Loucy (cell line): Measurements from ENCODE around the gene SNRNP25.

ENCODE experiments used
- H2AFZ ChIP-seq: fragments of 200-600 bp; sonication (generic); 2 replicates; pipeline ENCODE4 v1.6.0; 2016; ENCODE audit warnings: antibody characterized with exemption, mild to moderate bottlenecking, low read length, moderate library complexity
- H3F3A ChIP-seq: fragments of 200-600 bp; 2 replicates; pipeline ENCODE4 v1.6.0; 2016; ENCODE audit warnings: antibody characterized with exemption, low read depth, mild to moderate bottlenecking
- H3K27me3 ChIP-seq: fragments of 200-600 bp; sonication (generic); 2 replicates; pipeline ENCODE4 v1.6.1; 2014; ENCODE audit warnings: low read length, mild to moderate bottlenecking; ENCODE audit not compliant: insufficient read depth, poor library complexity, severe bottlenecking
- H3K36me3 ChIP-seq: fragments of 200-600 bp; sonication (generic); 2 replicates; pipeline ENCODE4 v1.6.1; 2016; ENCODE audit warnings: low read length; ENCODE audit not compliant: insufficient read depth
- H3K4me1 ChIP-seq: fragments of 200-600 bp; sonication (generic); 2 replicates; pipeline ENCODE4 v1.5.1; 2014; ENCODE audit warnings: low read length, mild to moderate bottlenecking; ENCODE audit not compliant: insufficient read depth, poor library complexity, severe bottlenecking
- H3K4me2 ChIP-seq: fragments of 200-600 bp; sonication (generic); 2 replicates; pipeline ENCODE4 v1.6.0; 2014; ENCODE audit warnings: antibody characterized with exemption, low read length, low read depth, mild to moderate bottlenecking; ENCODE audit not compliant: poor library complexity, severe bottlenecking
- H3K4me3 ChIP-seq: fragments of 200-600 bp; sonication (generic); 2 replicates; pipeline ENCODE4 v1.5.1; 2014; ENCODE audit warnings: low read length, mild to moderate bottlenecking, mixed read lengths; ENCODE audit not compliant: poor library complexity, severe bottlenecking
- H3K79me2 ChIP-seq: fragments of 200-600 bp; sonication (generic); 2 replicates; pipeline ENCODE4 v1.6.1; 2014; ENCODE audit warnings: low read length; ENCODE audit not compliant: insufficient read depth
- H3K9ac ChIP-seq: fragments of 200-600 bp; sonication (generic); 2 replicates; pipeline ENCODE4 v1.6.0; 2014; ENCODE audit warnings: mild to moderate bottlenecking, low read depth, low read length, moderate library complexity; ENCODE audit not compliant: poor library complexity, severe bottlenecking
- H3K9me2 ChIP-seq: fragments of 200-600 bp; sonication (generic); replicated peaks from 2 replicates; pipeline ENCODE4 v1.6.1; 2016; ENCODE audit warnings: low read depth, low read length, mixed read lengths
- H3K9me3 ChIP-seq: fragments of 200-600 bp; sonication (generic); 2 replicates; pipeline ENCODE4 v1.6.1; 2014; ENCODE audit warnings: mild to moderate bottlenecking, antibody characterized with exemption, low read length, low read depth; ENCODE audit not compliant: insufficient read depth
- H4K20me1 ChIP-seq: fragments of 200-600 bp; sonication (generic); 2 replicates; pipeline ENCODE4 v1.6.0; 2014; ENCODE audit warnings: antibody characterized with exemption, low read length, mild to moderate bottlenecking; ENCODE audit not compliant: insufficient read depth, poor library complexity, severe bottlenecking
- CTCF ChIP-seq: fragments of 200-600 bp; sonication (generic); conservative IDR thresholded peaks from 2 replicates; pipeline ENCODE4 v1.5.1; 2014; ENCODE audit warnings: mild to moderate bottlenecking, antibody characterized with exemption, low read length
- EZH2phosphoT487 ChIP-seq: fragments of 200-600 bp; IDR thresholded peaks from 2 replicates; pipeline ENCODE4 v1.6.1; 2018; ENCODE audit warnings: antibody characterized with exemption, mild to moderate bottlenecking, moderate library complexity, borderline replicate concordance

The SNRNP25 gene

GRCh38 chr16:84718-85406 lies 31.2 kb downstream of the SNRNP25 start:
- H4K20me1 ChIP-seq, result no peaks in the 10 kb centered on the region
- no peak for TF ChIP-seq EZH2phosphoT487
- TF ChIP-seq CTCF, result no peak
- peak overlapping the region; percentile 76 for H3K9ac ChIP-seq
- H3K79me2 ChIP-seq, result no peaks in the 10 kb centered on the region; the same call in 1 of the 2 replicates
- peaks cover 46% of the 10 kb centered on the region for H3K4me1 ChIP-seq
- H3K36me3 ChIP-seq, result no peaks in the 10 kb centered on the region
- H3K9me3 ChIP-seq, result no peaks in the 10 kb centered on the region
- H3K4me3 ChIP-seq, result peak overlapping the region; percentile 62
- H2AFZ ChIP-seq, result no peak overlapping the region
- peak overlapping the region; percentile 81 for H3K4me2 ChIP-seq
- H3K27me3 ChIP-seq, result no peaks in the 10 kb centered on the region
- H3F3A ChIP-seq, result no peaks in the 10 kb centered on the region; the same call in 1 of the 2 replicates
- H3K9me2 ChIP-seq, result no peaks in the 10 kb centered on the region

- H3K4me1 ChIP-seq, result peaks cover 41% of the 10 kb centered on the region
- no peaks in the 10 kb centered on the region; the same call in 1 of the 2 replicates for H3K79me2 ChIP-seq
- H3K4me3 ChIP-seq, result peak overlapping the region; percentile 62
- H3K9me3 ChIP-seq, result no peaks in the 10 kb centered on the region
- no peak overlapping the region for H2AFZ ChIP-seq
- TF ChIP-seq EZH2phosphoT487, result no peak
- H3K36me3 ChIP-seq, result no peaks in the 10 kb centered on the region
- H3K27me3 ChIP-seq, result no peaks in the 10 kb centered on the region
- H3K9ac ChIP-seq, result peak overlapping the region; percentile 72
- peak overlapping the region; percentile 81 for H3K4me2 ChIP-seq
- no peaks in the 10 kb centered on the region for H4K20me1 ChIP-seq
- no peaks in the 10 kb centered on the region for H3K9me2 ChIP-seq
- no peaks in the 10 kb centered on the region; the same call in 1 of the 2 replicates for H3F3A ChIP-seq
Measured at GRCh38 chr16:85407-85782, 31.8 kb downstream of the SNRNP25 start.

- peaks cover 40% of the 10 kb centered on the region for H3K4me1 ChIP-seq
- H4K20me1 ChIP-seq, result no peaks in the 10 kb centered on the region
- no peaks in the 10 kb centered on the region for H3K9me3 ChIP-seq
- no peaks in the 10 kb centered on the region for H3K36me3 ChIP-seq
- no peak overlapping the region for H2AFZ ChIP-seq
- no peaks in the 10 kb centered on the region for H3K9me2 ChIP-seq
- no peaks in the 10 kb centered on the region; the same call in 1 of the 2 replicates for H3F3A ChIP-seq
- no peak for TF ChIP-seq EZH2phosphoT487
- TF ChIP-seq CTCF, result no peak
- peak overlapping the region; percentile 81 for H3K4me2 ChIP-seq
- H3K79me2 ChIP-seq, result no peaks in the 10 kb centered on the region; the same call in 1 of the 2 replicates
- H3K9ac ChIP-seq, result peak overlapping the region; percentile 72
- peak overlapping the region; percentile 62 for H3K4me3 ChIP-seq
- no peaks in the 10 kb centered on the region for H3K27me3 ChIP-seq
Measured at GRCh38 chr16:85865-86264, 32.2 kb downstream of the SNRNP25 start.
